Esophagus muscularis mucosa (tissue), 4 donors: ENCODE data around the gene STYXL1.

ENCODE experiments used
- EP300 ChIP-seq: sonication (generic); formaldehyde crosslinking; IDR thresholded peaks from one replicate; pipeline ENCODE4 v1.6.1; 2017; ENCODE audit warnings: antibody characterized with exemption
- POLR2A ChIP-seq: fragments of 450-650 bp; IDR thresholded peaks from one replicate; pipeline ENCODE4 v1.6.1; 2017; ENCODE audit warnings: antibody characterized with exemption, moderate library complexity, mild to moderate bottlenecking, low read depth
- POLR2AphosphoS5 ChIP-seq, 2 donors: sonication (generic); formaldehyde crosslinking; IDR thresholded peaks; one replicate each; pipeline ENCODE4 v1.6.1; 2017; ENCODE audit warnings: antibody characterized with exemption in 2 of 2
- TF ChIP-seq, protein P1 (sequence below), 3 experiments: fragments of 200-600 bp in 2 of 3; fragments of 450-650 bp in 1 of 3; sonication (generic) in 2 of 3; IDR thresholded peaks; one replicate each; pipeline ENCODE4 v1.5.1; 2017 to 2019; ENCODE audit warnings: antibody characterized with exemption in 3 of 3, mild to moderate bottlenecking in 2 of 3, moderate library complexity in 1 of 3

DNA sequence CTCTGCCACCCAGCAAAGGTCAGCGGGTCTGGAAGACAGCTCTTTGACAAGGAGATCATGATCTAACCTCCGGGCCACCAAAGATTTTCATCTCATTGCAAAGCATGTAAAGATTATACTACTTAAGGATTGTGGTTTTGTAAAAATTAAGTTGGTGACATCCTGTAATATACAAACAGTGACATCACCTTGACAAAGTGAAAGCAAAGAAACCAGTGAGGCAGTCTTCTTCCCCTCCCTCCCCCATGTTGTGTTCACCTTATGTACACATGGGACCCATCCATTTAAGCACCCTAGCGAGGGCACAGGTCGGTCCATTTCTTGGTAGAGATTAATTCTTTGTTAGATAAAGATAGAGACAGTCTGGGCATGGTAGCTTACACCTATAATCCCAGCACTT, 4.0 kb upstream of the STYXL1 start:
- no peak for TF ChIP-seq POLR2AphosphoS5 (IDR thresholded peaks at IDR 0.05)
- TF ChIP-seq, protein P1, sequence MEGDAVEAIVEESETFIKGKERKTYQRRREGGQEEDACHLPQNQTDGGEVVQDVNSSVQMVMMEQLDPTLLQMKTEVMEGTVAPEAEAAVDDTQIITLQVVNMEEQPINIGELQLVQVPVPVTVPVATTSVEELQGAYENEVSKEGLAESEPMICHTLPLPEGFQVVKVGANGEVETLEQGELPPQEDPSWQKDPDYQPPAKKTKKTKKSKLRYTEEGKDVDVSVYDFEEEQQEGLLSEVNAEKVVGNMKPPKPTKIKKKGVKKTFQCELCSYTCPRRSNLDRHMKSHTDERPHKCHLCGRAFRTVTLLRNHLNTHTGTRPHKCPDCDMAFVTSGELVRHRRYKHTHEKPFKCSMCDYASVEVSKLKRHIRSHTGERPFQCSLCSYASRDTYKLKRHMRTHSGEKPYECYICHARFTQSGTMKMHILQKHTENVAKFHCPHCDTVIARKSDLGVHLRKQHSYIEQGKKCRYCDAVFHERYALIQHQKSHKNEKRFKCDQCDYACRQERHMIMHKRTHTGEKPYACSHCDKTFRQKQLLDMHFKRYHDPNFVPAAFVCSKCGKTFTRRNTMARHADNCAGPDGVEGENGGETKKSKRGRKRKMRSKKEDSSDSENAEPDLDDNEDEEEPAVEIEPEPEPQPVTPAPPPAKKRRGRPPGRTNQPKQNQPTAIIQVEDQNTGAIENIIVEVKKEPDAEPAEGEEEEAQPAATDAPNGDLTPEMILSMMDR (IDR thresholded peaks at IDR 0.05), result no peak
- no peak for TF ChIP-seq POLR2A
- TF ChIP-seq EP300, result no peak
